HG02938 (cell line): ENCODE data around the gene HS6ST3.
"Not testable (repeated sequence)": the region's sequence is repeated elsewhere in the genome, so short reads cannot be mapped to it uniquely, and the experiment has no call there.

Source experiments
- ATAC-seq: cut with Tn5 transposase; IDR thresholded peaks from one replicate; pipeline ENCODE4 v1.9.1; 2021; ENCODE audit warnings: mild to moderate bottlenecking, moderate library complexity; ENCODE audit not compliant: unreplicated experiment

HS6ST3 gene

GRCh38 chr13:96091164-96092117, 1.5 kb downstream of the HS6ST3 start:
- ATAC-seq: no peak

DNA sequence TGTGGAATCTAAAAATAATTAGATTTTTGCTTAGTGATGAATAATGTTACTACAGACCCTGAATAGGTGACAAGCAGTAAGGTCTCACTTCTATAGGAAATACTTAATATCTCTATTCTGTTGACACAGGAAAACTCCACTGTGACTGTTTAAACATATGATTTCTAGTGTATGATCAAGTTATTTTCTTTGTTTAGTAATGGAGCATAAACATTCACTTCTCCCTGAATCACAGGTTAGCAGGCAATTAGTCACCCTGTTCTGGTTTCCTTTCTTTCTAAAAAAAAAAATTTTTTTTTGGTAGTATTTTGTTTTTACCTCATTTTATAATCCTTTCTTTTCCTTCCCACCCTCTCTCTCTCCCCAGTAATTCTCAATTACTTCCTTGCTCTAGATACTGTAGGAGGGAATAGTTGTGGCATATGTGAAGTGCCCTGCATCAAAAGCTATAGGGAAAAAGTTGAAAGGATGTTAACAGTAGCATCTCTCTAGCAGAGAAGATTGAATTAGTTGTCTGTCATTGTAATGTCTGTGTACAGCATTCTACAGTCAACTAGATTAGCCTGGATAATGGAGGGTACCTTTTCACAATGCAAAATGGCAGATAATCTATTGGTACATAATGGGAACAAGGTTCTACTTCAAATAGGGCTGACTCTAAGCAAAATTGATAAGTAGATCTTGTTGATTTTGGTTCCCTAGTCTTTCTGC, 3.5 kb downstream of the HS6ST3 start:
- no peak for ATAC-seq

GRCh38 chr13:96100457-96101220, 10.7 kb downstream of the HS6ST3 start:
- ATAC-seq: no peak

DNA sequence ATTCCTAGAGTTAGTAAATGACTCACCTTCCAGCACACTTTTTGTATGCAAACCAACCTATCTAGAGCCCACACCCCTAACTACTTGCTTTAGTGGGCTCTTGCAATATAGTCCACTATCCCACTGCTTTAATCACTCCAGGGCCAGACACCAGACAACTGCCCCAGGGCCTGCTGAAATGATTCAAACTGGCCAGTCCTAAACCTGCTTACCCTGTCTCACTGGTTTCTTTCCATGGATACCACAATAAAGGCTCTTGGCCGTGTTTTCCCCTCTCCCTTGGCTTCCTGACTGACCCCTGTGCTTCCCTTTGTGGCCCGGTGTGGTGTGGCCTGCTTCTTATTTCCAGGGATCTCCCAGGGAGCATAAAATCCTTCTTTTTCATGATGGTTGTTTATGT, 14.6 kb downstream of the HS6ST3 start:
- ATAC-seq: no peak

GRCh38 chr13:96108072-96108471, 18.2 kb downstream of the HS6ST3 start:
- ATAC-seq: not testable (repeated sequence)

DNA sequence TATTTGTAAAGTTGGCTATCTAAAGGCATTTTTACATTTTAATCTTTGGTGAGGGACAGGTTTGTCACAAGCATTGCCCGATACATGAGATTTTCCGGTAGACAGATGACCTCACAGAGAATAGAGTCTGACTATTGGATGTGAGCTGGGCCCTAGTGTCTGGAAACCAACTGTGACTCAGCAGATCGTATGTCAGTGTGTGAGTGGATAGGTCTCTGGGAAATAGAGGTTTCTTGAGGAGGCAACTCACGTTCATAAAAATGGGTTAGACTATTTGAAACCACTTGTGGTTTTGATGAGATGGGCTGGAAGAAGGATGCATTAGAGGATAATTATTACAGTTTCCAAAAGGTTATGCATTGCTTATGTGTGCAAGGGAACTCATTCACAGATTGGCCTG, 19.2 kb downstream of the HS6ST3 start:
- no peak for ATAC-seq

- ATAC-seq: no peak
Observed at GRCh38 chr13:96112936-96113335, 23.0 kb downstream of the HS6ST3 start.

DNA sequence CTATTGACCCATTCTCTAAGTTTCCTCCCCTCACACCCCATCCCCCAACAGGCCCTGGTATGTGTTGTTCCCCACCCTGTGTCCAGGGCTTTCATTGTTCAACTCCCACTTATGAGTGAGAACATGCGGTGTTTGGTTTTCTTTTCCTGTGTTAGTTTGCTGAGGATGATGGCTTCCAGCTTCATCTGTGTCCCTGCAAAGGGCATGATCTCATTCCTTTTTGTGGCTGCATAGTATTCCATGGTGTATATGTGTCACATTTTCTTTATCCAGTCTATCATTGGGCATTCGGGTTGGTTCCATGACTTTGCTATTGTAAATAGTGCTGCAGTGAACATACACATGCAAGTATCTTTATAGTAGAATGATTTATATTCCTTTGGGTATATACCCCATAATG, 25.5 kb downstream of the HS6ST3 start:
- not testable (repeated sequence) for ATAC-seq

GRCh38 chr13:96119921-96120320, 30.0 kb downstream of the HS6ST3 start:
- no peak for ATAC-seq

DNA sequence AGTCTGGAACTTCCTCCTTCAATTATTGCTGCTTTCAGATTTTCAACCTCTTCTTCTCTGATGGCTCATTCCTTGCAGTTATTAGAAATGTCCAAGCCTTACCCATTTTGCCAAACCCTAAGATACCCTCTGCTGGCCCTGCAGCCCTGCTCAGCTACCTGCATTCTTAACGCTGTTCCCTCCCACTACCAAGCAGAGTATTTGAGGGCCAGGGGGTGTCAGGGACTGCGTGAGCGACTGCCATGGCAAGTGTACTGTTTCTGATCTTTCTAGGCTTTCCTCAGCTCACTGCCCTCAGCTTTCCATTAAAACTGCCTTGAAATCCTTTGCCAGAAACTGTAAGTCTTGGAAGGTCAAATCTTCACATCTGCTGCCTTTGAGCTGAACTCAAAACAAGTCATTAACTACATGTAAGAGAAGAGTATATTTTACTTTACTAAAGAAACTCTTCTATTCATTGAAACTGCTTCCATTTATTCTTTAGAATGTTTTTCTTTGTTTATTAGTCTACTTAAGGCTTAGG, 41.0 kb downstream of the HS6ST3 start:
- no peak for ATAC-seq

DNA sequence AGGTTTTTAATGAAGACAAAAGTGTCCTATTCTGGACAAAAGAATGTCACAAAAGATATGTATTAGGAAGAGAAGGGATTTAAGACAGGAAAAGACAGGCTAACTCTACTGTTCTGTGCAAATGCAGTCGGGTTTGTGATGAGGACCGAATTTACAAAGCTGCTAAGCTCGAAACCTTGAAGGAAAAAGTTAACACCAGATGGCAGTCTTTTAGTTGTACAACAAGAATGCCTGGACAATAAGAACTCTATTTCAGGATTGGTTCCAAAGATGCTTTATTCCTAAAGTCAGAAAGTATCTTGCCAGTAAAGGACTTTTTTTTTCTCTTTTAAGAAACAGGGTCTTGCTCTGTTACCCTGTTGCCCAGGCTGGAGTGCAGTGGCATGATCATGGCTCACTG, 51.1 kb downstream of the HS6ST3 start:
- ATAC-seq: no peak

DNA sequence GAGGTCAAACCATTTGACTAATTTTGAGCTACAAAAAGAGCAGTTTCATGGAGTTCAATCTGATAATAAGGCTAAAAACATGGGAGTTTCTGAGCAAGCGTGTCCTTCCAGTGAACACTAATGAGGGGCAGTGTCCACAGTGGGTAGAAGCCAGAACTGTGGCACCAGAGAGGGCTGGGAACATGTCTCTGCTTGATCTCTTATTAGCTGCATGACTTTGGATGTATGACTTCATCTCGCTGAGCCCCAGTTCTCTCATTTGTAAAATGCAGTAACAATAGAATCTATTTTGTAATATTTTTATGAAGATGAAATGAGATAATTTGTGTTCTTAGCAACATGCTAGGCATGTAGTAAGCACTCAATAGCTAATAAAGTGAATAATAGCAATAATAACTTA, 69.8 kb downstream of the HS6ST3 start:
- no peak for ATAC-seq

- no peak for ATAC-seq
Observed at GRCh38 chr13:96161141-96161540, 71.2 kb downstream of the HS6ST3 start.

DNA sequence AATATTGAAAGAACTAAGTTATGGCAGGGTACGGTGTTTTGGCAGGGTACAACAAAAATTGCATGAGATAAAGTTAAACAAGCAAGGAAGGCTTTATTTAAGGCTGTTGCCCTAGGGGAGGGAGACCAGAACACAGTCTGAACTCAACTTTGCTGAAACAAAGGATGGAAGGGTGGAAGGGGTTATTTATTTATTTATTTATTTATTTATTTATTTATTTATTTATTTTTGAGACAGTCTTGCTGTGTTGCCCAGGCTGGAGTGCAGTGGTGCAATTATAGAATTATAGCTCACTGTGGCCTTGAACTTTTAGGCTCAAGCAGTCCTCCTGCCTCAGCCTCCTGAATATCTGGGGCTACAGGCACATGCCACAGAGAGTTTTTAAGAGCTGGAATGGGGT, 75.9 kb downstream of the HS6ST3 start:
- no peak for ATAC-seq

DNA sequence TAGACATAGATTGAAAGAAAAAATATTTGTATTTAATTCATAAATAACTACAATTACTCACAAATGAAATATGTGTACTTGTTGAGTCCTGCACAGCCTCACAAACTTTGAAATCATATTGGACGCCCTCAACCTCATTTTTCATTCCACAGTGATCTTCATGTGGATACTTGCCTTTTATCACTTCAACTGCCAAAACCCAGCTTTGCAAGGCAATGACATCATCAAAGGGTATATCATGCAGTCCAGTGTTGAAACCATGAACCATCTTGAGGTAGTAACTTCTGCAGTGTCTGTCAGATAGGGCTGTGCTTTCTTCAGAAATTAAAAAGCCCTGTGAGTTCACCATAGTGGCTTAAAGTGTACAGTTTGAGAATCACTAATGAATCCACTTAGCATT, 82.2 kb downstream of the HS6ST3 start:
- no peak for ATAC-seq

DNA sequence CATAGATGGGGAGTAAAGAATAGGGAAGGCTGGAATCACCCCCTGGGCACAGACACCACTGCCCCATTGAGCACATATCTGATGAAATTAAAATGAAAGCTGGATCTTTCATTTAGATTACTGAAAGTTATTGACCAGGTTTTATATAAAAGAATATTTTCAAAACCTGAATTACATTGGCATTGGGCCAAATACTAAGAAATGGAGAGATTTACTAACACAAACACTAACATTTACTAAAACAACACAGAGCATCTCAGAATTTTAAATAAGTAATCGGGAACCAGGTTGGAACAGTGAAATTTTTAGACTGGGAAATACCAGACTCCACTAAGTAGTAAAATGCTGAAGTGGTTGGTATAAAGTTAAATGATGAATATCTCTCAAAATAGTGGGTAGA, 88.9 kb downstream of the HS6ST3 start:
- ATAC-seq: no peak

- no peak for ATAC-seq
Observed at GRCh38 chr13:96179309-96179708, 89.4 kb downstream of the HS6ST3 start.

DNA sequence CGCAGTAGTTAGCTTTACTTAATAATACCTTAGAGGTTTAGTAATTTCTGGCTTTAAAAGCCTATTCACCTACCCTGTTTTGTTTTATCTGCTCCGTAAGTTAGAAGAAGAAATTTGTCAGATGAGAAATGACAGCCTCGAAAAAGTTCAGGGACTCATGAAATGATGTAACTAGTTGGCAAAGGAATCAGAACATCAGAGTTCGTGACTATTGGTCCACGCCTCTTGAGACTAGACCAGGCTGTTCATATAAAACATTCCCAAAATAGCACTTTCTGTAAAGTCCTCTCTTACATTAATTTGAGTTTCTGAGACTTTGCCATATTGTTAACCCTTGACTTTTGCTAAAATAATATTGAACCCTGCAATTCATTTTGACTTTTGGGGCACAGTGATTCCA, 92.0 kb downstream of the HS6ST3 start:
- ATAC-seq: no peak

GRCh38 chr13:96185818-96186217, 95.9 kb downstream of the HS6ST3 start:
- ATAC-seq: no peak

- ATAC-seq: no peak
Observed at GRCh38 chr13:96191367-96191766, 101.5 kb downstream of the HS6ST3 start.

- no peak for ATAC-seq
Observed at GRCh38 chr13:96193728-96194310, 103.9 kb downstream of the HS6ST3 start.
